Dendritic cell treated with granulocyte-macrophage colony-stimulating factor and Interleukin-4, amounts not matched to agents 40 ng/mL and 50 ng/mL, for 4 days (primary cell): ENCODE data around the gene KNSTRN.
A peak's percentile ranks its signal among the peaks of the same experiment; 100 is the strongest.

Experiments used
- H3K27ac Mint-ChIP-seq: one replicate; pipeline ENCODE4 v1.8.0; 2022; ENCODE audit warnings: mild to moderate bottlenecking, mixed read lengths
- H3K27me3 Mint-ChIP-seq: one replicate; pipeline ENCODE4 v1.8.0; 2022; ENCODE audit warnings: mild to moderate bottlenecking, mixed read lengths
- H3K36me3 Mint-ChIP-seq: one replicate; pipeline ENCODE4 v1.8.0; 2022; ENCODE audit warnings: low read depth, mixed read lengths
- H3K4me1 Mint-ChIP-seq: one replicate; pipeline ENCODE4 v1.8.0; 2022; ENCODE audit warnings: low read depth, mixed read lengths
- H3K4me3 Mint-ChIP-seq: one replicate; pipeline ENCODE4 v1.8.0; 2022; ENCODE audit warnings: mild to moderate bottlenecking, moderate library complexity, mixed read lengths
- H3K9me3 Mint-ChIP-seq: one replicate; pipeline ENCODE4 v1.8.0; 2022; ENCODE audit warnings: mixed read lengths
- intact Hi-C: fragments of 100-400 bp; cut with micrococcal nuclease; formaldehyde crosslinking; loops from one replicate; pipeline ENCODE4 v1.15.0; 2022

Gene KNSTRN

DNA sequence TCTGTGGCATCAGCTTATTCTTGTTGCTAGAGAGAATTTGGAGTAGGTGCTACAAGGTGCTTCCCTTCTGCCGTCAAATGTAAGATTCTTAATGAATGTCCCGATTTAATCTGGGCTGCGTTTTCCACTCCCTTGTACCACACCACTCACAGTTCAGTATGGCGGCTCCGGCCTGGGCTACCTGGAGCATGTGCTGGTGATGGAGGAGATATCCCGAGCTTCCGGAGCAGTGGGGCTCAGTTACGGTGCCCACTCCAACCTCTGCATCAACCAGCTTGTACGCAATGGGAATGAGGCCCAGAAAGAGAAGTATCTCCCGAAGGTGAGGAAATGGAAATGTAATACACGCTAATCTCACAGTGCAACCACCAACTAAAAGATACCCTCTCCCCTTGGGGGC is 28.0 kb downstream of the KNSTRN start:
- H3K4me3 Mint-ChIP-seq: no peak overlapping the region
- H3K36me3 Mint-ChIP-seq: peaks cover 83% of the 10 kb centered on the region
- intact Hi-C loops: no loop called here
- no peaks in the 10 kb centered on the region for H3K9me3 Mint-ChIP-seq
- H3K27me3 Mint-ChIP-seq: no peaks in the 10 kb centered on the region
- no peak overlapping the region for H3K27ac Mint-ChIP-seq
- peaks cover 22% of the 10 kb centered on the region for H3K4me1 Mint-ChIP-seq

DNA sequence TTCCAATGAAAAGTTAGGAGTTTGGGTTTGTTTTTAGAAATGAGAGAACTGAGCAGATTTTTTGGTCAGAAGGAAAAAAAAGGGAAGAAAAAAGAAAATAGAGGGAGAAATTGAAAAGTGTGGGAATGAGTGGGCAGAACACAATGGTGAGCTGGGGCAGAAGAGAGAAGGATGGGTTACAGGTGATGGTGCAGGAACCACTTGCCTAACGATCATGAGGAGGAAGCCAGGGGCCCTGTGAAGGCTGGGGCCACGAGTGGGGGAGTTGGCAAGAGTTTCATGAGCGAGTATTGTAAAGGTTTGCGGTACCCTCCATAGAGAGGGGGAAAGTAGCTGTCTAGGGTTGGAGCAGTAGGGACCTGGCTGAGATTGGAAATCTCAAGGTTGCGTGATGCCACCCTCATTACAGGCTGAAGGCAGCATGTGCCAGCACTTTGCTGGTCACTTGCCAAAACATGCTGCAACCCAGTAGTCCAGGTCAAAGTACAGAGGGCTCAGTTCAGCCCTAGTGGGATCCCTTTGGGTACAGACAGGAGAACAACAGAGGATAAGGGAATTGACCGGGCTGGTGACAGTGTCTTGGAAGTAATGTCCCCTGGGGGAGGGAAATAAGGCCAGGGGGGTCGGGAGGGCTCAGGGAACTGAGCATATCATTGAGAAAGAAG is 29.7 kb downstream of the KNSTRN start:
- no peak overlapping the region for H3K27ac Mint-ChIP-seq
- intact Hi-C loops: no loop called here
- H3K9me3 Mint-ChIP-seq: no peaks in the 10 kb centered on the region
- H3K4me3 Mint-ChIP-seq: no peak overlapping the region
- peaks cover 7% of the 10 kb centered on the region for H3K4me1 Mint-ChIP-seq
- H3K27me3 Mint-ChIP-seq: no peaks in the 10 kb centered on the region
- H3K36me3 Mint-ChIP-seq: peaks cover 97% of the 10 kb centered on the region

DNA sequence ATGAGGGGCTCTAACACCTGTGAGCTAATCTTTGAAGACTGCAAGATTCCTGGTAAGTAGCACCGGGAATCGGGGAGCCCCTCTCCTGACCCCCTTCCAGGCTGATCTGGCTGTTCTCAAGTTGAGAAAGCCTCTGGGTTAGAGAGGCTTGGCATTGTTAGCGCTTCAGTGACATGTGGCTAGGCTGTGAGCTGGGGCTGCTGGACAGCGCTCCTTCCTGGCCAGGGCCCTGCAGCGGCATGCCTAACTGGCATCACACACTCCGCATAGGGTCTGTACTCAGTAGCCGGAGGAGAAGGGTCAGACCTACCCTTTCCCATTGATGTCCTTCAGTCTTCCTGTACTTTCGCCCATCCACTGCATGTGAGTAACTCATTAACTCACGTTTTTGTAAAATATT is 30.5 kb downstream of the KNSTRN start:
- Mint-ChIP-seq H3K9me3 (no peaks in the 10 kb centered on the region), H3K4me3 (no peak overlapping the region), H3K4me1 (no peaks in the 10 kb centered on the region), H3K36me3 (peaks cover 94% of the 10 kb centered on the region), H3K27ac (no peak overlapping the region), H3K27me3 (no peaks in the 10 kb centered on the region)
- intact Hi-C loops: no loop called here

DNA sequence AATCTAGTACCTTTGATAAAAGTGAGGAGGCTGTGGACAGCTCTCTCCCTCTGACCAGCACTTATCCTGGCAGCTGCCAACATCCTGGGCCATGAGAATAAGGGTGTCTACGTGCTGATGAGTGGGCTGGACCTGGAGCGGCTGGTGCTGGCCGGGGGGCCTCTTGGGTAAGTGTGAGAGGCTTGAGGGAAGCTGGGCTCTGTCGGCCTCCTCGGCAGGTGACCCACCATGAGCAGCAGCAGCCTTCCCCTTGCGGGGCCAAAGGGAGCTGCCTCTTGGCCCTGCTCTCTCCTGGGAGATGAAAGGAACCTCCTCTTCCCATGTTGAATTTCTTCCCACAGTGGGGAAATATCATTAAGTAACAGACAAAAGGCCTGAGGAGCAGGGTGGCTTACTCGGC is 32.3 kb downstream of the KNSTRN start:
- Mint-ChIP-seq H3K27me3 (no peaks in the 10 kb centered on the region), H3K4me3 (no peak overlapping the region), H3K27ac (no peak overlapping the region), H3K9me3 (no peaks in the 10 kb centered on the region), H3K36me3 (peaks cover 92% of the 10 kb centered on the region), H3K4me1 (no peaks in the 10 kb centered on the region)
- intact Hi-C loops: no loop called here

DNA sequence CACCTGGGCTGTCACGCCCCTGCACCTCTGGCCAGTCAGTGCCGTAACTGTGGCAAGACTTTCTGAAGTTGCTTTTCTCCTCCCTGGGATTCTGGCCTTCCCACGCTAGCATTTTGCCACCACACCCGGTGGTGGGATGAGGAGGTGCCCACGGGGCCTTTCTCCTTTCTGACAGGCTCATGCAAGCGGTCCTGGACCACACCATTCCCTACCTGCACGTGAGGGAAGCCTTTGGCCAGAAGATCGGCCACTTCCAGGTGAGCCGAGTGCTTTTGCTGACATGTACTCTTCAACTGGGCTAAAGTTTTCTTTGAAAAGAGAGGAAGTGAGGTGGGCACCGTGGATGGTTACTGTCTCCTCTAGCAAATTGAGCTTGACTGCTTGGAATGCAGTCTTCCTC is 32.7 kb downstream of the KNSTRN start:
- Mint-ChIP-seq H3K27me3 (no peaks in the 10 kb centered on the region), H3K27ac (no peak overlapping the region), H3K4me3 (no peak overlapping the region), H3K4me1 (peaks cover 2% of the 10 kb centered on the region), H3K36me3 (peaks cover 88% of the 10 kb centered on the region), H3K9me3 (no peaks in the 10 kb centered on the region)
- intact Hi-C loops: no loop called here

DNA sequence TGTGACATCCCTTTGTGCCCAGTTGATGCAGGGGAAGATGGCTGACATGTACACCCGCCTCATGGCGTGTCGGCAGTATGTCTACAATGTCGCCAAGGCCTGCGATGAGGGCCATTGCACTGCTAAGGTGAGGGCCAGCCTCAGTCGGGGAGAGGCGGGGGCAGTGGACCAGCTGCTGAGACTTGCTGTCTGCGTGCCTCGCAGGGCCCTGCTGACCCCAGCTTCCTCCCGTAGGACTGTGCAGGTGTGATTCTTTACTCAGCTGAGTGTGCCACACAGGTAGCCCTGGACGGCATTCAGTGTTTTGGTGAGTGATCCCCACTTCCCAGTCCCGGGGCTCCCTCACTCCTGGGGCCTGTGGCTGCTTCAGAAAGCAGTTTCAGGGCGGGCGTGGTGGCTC is 33.5 kb downstream of the KNSTRN start:
- intact Hi-C loops: no loop called here
- H3K9me3 Mint-ChIP-seq: no peaks in the 10 kb centered on the region
- H3K4me1 Mint-ChIP-seq: peaks cover 10% of the 10 kb centered on the region
- H3K27ac Mint-ChIP-seq: no peak overlapping the region
- H3K36me3 Mint-ChIP-seq: peaks cover 80% of the 10 kb centered on the region
- H3K27me3 Mint-ChIP-seq: no peaks in the 10 kb centered on the region
- H3K4me3 Mint-ChIP-seq: no peak overlapping the region

DNA sequence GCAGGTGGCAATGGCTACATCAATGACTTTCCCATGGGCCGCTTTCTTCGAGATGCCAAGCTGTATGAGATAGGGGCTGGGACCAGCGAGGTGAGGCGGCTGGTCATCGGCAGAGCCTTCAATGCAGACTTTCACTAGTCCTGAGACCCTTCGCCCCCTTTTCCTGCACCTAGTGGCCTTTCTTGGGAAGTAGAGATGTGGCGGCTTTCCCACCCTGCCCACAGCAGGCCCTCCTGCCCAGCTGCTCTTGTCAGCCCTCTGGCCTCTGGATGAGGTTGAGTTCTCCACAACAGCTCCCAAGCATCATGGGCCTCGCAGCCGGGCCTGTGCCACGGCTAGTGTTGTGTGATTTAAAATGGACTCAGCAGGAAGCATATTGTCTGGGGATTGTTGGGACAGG is 35.6 kb downstream of the KNSTRN start:
- Mint-ChIP-seq H3K36me3 (peaks cover 59% of the 10 kb centered on the region), H3K27ac (no peak overlapping the region), H3K9me3 (no peaks in the 10 kb centered on the region), H3K4me3 (no peak overlapping the region), H3K4me1 (peaks cover 14% of the 10 kb centered on the region), H3K27me3 (peaks cover 6% of the 10 kb centered on the region)
- intact Hi-C loops: no loop called here

DNA sequence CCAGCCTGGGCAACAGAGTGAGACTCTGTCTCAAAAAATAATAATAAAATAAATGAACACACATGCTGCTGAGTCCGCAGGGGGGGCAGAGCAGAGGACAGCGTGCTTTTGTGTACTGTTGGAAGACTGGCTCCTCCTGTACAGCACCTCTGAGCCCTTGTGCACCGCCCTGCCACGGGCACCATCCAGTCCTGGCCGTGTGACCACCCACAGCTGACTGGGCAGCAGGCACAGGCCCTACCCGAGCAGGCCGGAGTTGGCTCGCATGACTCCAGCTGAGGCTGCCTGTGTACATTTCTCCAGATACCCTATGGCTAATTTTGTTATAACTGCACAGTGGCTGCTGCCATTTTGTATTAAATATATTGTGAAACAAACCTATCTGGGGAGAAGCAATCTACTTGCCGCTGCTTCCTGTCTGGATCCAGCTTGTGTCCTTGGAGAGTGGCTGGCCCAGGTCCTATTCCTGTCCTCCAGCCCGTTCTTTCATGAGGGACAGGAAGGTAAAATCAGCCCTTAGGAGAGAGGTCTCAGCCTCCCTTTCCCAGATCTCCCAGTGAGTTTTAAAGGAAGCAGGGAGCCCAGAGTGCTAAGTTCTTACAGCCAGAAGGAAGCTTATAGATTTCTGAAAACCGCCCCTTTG is 37.7 kb downstream of the KNSTRN start:
- Mint-ChIP-seq H3K4me3 (no peak overlapping the region), H3K9me3 (no peaks in the 10 kb centered on the region), H3K27ac (no peak overlapping the region), H3K27me3 (peaks cover 6% of the 10 kb centered on the region), H3K36me3 (peaks cover 38% of the 10 kb centered on the region), H3K4me1 (peaks cover 25% of the 10 kb centered on the region)
- intact Hi-C loops: loop anchor here (5.0 to 10.0 kb wide), 2 partner anchors 135 to 203 kb away; partner anchors contain the start of gene ANKRD63

DNA sequence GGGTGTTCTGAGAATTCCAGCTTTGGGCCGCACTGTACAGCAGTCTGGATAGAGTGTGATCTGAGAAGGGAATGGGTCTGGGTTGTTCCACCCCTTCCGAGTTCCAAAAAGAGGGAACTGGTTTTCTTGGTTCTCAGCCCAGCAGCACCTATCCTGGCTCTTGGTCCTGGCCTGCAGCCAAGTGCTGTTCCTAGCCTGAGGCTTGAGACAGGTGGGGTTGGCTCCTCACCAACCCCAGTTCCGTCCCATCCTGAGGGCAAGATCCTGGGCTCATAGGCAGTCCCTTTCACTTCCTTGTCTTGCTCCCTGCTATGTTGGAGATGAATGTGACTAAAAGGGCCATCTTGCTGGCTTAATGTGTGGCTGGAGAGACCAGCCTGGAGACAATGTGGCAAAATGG is 38.3 kb downstream of the KNSTRN start:
- Mint-ChIP-seq H3K4me3 (no peak overlapping the region), H3K27ac (no peak overlapping the region), H3K27me3 (peaks cover 6% of the 10 kb centered on the region), H3K4me1 (peaks cover 25% of the 10 kb centered on the region), H3K36me3 (peaks cover 32% of the 10 kb centered on the region), H3K9me3 (no peaks in the 10 kb centered on the region)
- intact Hi-C loops: loop anchor here (5.0 to 10.0 kb wide), 2 partner anchors 136 to 203 kb away; partner anchors contain the start of gene ANKRD63

DNA sequence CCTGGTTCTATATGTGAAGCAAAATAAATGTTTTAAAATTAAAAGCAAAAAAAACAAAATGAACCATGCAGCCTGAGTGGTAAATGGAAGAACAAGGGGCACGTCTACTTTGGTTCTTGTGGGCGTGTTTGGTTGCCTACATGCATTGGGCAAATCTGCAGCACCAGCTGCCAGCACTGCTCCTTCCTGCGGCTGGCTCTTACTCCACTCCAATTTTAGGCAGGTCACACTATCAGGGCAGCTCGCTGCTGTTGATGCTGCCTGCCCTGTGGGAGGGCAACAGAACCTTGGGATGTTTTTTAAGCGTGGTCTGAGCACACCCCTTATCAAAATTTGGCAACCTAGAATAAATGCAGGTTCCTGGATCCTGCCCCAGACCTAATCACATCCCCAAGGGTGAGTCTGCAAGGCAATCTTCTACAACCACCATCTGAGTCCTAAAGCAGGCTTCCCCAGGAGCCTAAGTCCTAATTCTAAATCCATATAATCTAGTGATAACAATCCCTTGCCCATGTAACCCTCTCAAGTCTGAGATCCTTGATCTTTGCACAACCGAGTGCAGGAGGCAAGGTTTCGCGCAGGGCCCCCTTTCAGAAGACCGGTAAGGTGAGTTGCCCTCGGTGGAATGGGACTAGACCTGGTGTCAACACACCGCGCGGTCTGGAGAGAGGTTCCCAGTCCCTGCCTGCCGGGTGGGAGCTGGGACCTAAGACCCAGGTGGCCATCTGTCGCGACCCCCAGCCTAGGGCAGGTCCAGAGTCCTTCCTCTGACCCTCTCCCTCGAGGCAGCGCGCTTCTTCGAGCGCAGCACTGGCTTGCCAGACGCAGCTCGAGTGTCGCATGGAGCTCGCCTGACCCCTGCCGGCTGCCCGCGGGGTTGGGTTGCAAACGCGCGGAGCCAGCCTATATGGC is 39.0 kb downstream of the KNSTRN start:
- H3K27me3 Mint-ChIP-seq: peaks cover 6% of the 10 kb centered on the region
- intact Hi-C loops: loop anchor here (1.0 to 10.0 kb wide), 4 partner anchors 53 to 204 kb away; partner anchors contain the start of gene ANKRD63
- H3K36me3 Mint-ChIP-seq: peaks cover 25% of the 10 kb centered on the region
- H3K4me3 Mint-ChIP-seq: peak overlapping the region; percentile 32
- peaks cover 25% of the 10 kb centered on the region for H3K4me1 Mint-ChIP-seq
- no peaks in the 10 kb centered on the region for H3K9me3 Mint-ChIP-seq
- no peak overlapping the region for H3K27ac Mint-ChIP-seq

DNA sequence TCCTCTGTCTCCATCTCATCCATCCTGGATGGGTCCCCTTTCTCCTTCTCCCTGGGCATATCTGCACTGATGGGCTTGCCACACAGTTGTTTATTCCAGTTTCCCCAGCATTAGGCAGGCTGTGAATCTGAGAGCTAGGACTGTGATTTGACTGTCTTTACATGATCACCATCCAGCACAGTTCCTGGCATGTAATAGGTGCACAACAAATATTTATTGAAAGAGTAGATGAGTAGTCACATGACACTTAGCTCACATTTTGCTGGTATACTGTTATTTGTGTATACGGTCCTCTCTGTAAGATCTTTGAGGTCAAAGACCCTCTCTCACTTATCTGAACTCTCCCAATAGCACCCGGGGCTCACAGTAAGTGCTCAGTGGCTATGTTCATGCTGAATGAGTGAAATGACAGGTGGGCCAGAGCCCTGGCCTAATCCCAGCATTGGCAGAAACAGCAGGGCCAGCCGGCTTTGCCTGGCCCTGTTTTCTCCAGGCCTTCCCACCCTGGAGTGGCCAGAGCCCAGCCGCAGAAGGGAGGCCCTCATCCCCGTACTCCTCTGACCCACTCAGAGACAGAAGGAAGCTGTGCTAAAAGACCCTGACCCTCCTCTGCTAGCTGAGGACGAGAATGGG is 42.1 kb downstream of the KNSTRN start:
- Mint-ChIP-seq H3K4me1 (peaks cover 25% of the 10 kb centered on the region), H3K9me3 (no peaks in the 10 kb centered on the region), H3K36me3 (peaks cover under 1% of the 10 kb centered on the region), H3K27ac (peak overlapping the region; percentile 45), H3K27me3 (peaks cover 8% of the 10 kb centered on the region), H3K4me3 (no peak overlapping the region)
- intact Hi-C loops: loop anchor here (5.0 to 10.0 kb wide), 2 partner anchors 140 to 207 kb away; partner anchors contain the start of gene ANKRD63

DNA sequence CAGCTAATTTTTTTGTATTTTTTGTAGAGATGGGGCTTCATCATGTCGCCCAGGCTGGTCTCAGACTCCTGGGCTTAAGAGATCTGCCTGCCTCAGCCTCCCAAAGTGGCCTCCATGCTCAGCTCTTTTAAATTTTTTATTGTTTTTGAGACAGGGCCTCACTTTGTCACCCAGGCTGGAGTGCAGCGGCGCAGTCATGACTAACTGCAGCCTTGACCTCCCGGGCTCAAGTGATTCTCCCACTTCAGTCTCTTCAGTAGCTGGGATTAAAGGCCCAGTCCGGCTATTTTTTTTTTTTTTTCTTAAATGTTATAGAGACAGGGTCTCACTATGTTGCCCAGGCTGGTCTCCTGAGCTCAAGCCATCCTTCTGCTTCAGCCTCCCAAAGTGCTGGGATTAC is 43.2 kb downstream of the KNSTRN start:
- Mint-ChIP-seq H3K4me1 (peaks cover 19% of the 10 kb centered on the region), H3K4me3 (no peak overlapping the region), H3K27ac (no peak overlapping the region), H3K36me3 (no peaks in the 10 kb centered on the region), H3K27me3 (peaks cover 15% of the 10 kb centered on the region), H3K9me3 (no peaks in the 10 kb centered on the region)
- intact Hi-C loops: loop anchor here (10.0 kb wide), 1 partner anchor 141 kb away; the partner anchor contains the start of gene ANKRD63

DNA sequence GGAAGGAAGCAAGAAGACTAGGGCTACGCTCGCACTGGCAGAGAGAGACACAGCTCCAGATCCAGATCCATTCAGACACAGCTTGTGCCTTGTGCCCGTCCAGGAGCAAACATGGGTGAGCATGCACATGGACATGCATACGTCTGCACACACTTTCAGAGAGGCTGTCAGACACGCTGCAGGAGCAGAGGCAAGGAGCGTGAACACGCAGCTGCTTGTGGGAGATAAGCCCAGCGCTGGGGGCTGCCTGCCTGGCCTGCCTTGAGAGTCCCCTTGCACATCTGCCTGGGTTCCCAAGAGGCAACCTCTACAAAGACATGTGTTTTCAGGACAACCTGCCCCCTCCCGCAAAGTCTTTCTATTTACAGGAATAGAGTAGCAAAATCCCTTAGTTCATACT is 44.7 kb downstream of the KNSTRN start:
- intact Hi-C loops: loop anchor here (10.0 kb wide), 1 partner anchor 142 kb away; the partner anchor contains the start of gene ANKRD63
- no peaks in the 10 kb centered on the region for H3K9me3 Mint-ChIP-seq
- no peaks in the 10 kb centered on the region for H3K36me3 Mint-ChIP-seq
- peaks cover 11% of the 10 kb centered on the region for H3K4me1 Mint-ChIP-seq
- H3K27ac Mint-ChIP-seq: no peak overlapping the region
- H3K4me3 Mint-ChIP-seq: no peak overlapping the region
- peaks cover 9% of the 10 kb centered on the region for H3K27me3 Mint-ChIP-seq
